ENCODE data around the gene DGUOK. TPM values are rescaled to one million over a fixed set of nuclear protein-coding genes. Genes with fewer than 3 reads are reported as not detected.

The DGUOK gene
- polyA plus RNA-seq, 1 donor (not counting 4 experiments of a cell fraction or from before 2014, with no cell fraction given) = 102 TPM

- H3K9ac ChIP-seq (ENCODE audit: control insufficient read depth, extremely low read depth, insufficient read depth, low read length) = no peak overlapping the region
- H2AFZ ChIP-seq (ENCODE audit: control insufficient read depth, low read length) = no peak overlapping the region
- FAIRE-seq (no peak), DNase-seq (ENCODE audit: low read depth, low spot score) (no peak)
- no peaks in the 10 kb centered on the region for H3K79me2 ChIP-seq (ENCODE audit: control insufficient read depth, insufficient read depth, low read length)
- H4K20me1 ChIP-seq (ENCODE audit: control insufficient read depth, extremely low read depth, insufficient read depth, low read length) = no peaks in the 10 kb centered on the region
- no peak overlapping the region for H3K27ac ChIP-seq (ENCODE audit: control insufficient read depth, insufficient read depth, low read length)
- no peak overlapping the region for H3K4me2 ChIP-seq (ENCODE audit: control insufficient read depth, extremely low read depth, insufficient read depth, low read depth, low read length)
- no peaks in the 10 kb centered on the region for H3K27me3 ChIP-seq (ENCODE audit: control insufficient read depth, extremely low read depth, insufficient read depth, low read length)
- TF ChIP-seq EZH2 (IDR thresholded peaks at IDR 0.05; ENCODE audit: low read length) (no peak), CTCF (optimal IDR thresholded peaks at IDR 0.05 in 1 of 3, IDR thresholded peaks at IDR 0.05 in 1 of 3, conservative IDR thresholded peaks at IDR 0.05 in 1 of 3; ENCODE audit: extremely low read depth in 1 of 3, insufficient read depth in 2 of 3, low read length in 3 of 3) (no peak)
- H3K36me3 ChIP-seq (ENCODE audit: control insufficient read depth in 2 of 2, extremely low read depth in 1 of 2, insufficient read depth in 2 of 2, low read length in 2 of 2) = no peaks in the 10 kb centered on the region
- H3K4me1 ChIP-seq (ENCODE audit: control insufficient read depth, extremely low read depth, insufficient read depth, low read length) = no peaks in the 10 kb centered on the region
- dilution Hi-C loops (cut with MboI; ENCODE audit: extremely low pct_ligation_motif_present, low sequenced_read_pairs) = no loop called here
- H3K4me3 ChIP-seq (ENCODE audit: control insufficient read depth in 2 of 3, extremely low read depth in 1 of 3, insufficient read depth in 2 of 3, low read depth in 1 of 3, low read length in 3 of 3) = no peak overlapping the region
- H3K9me3 ChIP-seq (ENCODE audit: control insufficient read depth, low read depth, low read length) = no peaks in the 10 kb centered on the region
- no peaks in the 10 kb centered on the region for H3K9me1 ChIP-seq (ENCODE audit: control insufficient read depth, extremely low read depth, insufficient read depth, low read length)
Observed at GRCh38 chr2:73969356-73969755, 42.7 kb downstream of the DGUOK start.

- no peaks in the 10 kb centered on the region for H3K9me3 ChIP-seq (ENCODE audit: control insufficient read depth, low read depth, low read length)
- DNase-seq (ENCODE audit: low read depth, low spot score) (no peak), FAIRE-seq (no peak)
- H3K79me2 ChIP-seq (ENCODE audit: control insufficient read depth, insufficient read depth, low read length) = no peaks in the 10 kb centered on the region
- TF ChIP-seq CTCF (optimal IDR thresholded peaks at IDR 0.05 in 1 of 3, IDR thresholded peaks at IDR 0.05 in 1 of 3, conservative IDR thresholded peaks at IDR 0.05 in 1 of 3; ENCODE audit: extremely low read depth in 1 of 3, insufficient read depth in 2 of 3, low read length in 3 of 3) = no peak
- no peak for TF ChIP-seq EZH2 (IDR thresholded peaks at IDR 0.05; ENCODE audit: low read length)
- H3K4me1 ChIP-seq (ENCODE audit: control insufficient read depth, extremely low read depth, insufficient read depth, low read length) = no peaks in the 10 kb centered on the region
- H3K36me3 ChIP-seq (ENCODE audit: control insufficient read depth in 2 of 2, extremely low read depth in 1 of 2, insufficient read depth in 2 of 2, low read length in 2 of 2) = no peaks in the 10 kb centered on the region
- H3K4me2 ChIP-seq (ENCODE audit: control insufficient read depth, extremely low read depth, insufficient read depth, low read depth, low read length) = no peak overlapping the region
- no peak overlapping the region for H3K9ac ChIP-seq (ENCODE audit: control insufficient read depth, extremely low read depth, insufficient read depth, low read length)
- dilution Hi-C loops (cut with MboI; ENCODE audit: extremely low pct_ligation_motif_present, low sequenced_read_pairs) = no loop called here
- no peaks in the 10 kb centered on the region for H4K20me1 ChIP-seq (ENCODE audit: control insufficient read depth, extremely low read depth, insufficient read depth, low read length)
- no peaks in the 10 kb centered on the region for H3K9me1 ChIP-seq (ENCODE audit: control insufficient read depth, extremely low read depth, insufficient read depth, low read length)
- no peak overlapping the region for H2AFZ ChIP-seq (ENCODE audit: control insufficient read depth, low read length)
- no peaks in the 10 kb centered on the region for H3K27me3 ChIP-seq (ENCODE audit: control insufficient read depth, extremely low read depth, insufficient read depth, low read length)
- no peak overlapping the region for H3K27ac ChIP-seq (ENCODE audit: control insufficient read depth, insufficient read depth, low read length)
- H3K4me3 ChIP-seq (ENCODE audit: control insufficient read depth in 2 of 3, extremely low read depth in 1 of 3, insufficient read depth in 2 of 3, low read depth in 1 of 3, low read length in 3 of 3) = no peak overlapping the region
Observed at GRCh38 chr2:73970141-73970803, 43.6 kb downstream of the DGUOK start.
